ENCODE results near the gene ANK3. TPM values are rescaled to one million over a fixed set of nuclear protein-coding genes. Genes with fewer than 3 reads are reported as not detected.

Gene ANK3
- polyA plus RNA-seq, 1 donor from 2014 or later, result 114 TPM

- TF ChIP-seq EZH2 (IDR thresholded peaks at IDR 0.05; ENCODE audit: borderline replicate concordance, insufficient read depth, low read length, poor library complexity, severe bottlenecking), result no peak
Measured at GRCh38 chr10:60172363-60172990, 217.2 kb downstream of the ANK3 start (continued).

GRCh38 chr10:60171436-60172013 is 218.2 kb downstream of the ANK3 start:
- no peaks in the 10 kb centered on the region for H3K9me3 ChIP-seq (ENCODE audit: low read length)
- no peak overlapping the region for H3K4me2 ChIP-seq (ENCODE audit: low read length)

DNA sequence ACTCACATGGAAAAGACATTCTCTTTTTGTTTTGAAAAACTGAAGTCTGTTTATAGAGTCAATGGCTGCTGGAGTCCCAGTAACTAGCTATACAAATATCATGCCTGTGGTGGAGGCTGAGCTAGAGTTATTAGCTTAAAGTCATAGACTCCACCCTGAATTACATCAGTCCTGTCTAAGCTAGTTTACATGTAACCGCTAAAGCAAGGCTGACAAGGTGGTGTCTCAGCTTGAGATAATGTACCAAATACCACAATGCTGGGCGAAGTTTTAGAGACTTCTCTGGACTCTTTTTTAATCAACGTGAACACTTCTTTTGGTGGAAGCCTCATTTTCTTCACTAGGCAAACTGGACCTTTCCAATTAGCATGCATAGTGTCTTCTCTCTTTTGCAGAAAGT is 219.4 kb downstream of the ANK3 start:
- H3K27me3 ChIP-seq (ENCODE audit: insufficient read depth, low read depth, low read length), result no peaks in the 10 kb centered on the region
- no peak overlapping the region for H3K27ac ChIP-seq (ENCODE audit: low read length)
- no peaks in the 10 kb centered on the region for H3K9me2 ChIP-seq (ENCODE audit: insufficient read depth, low read length)
- no peak overlapping the region for H3K9ac ChIP-seq (ENCODE audit: low read length)
- H3K36me3 ChIP-seq (ENCODE audit: insufficient read depth, low read length), result peaks cover 21% of the 10 kb centered on the region
- no peak overlapping the region for H3K4me2 ChIP-seq (ENCODE audit: low read length)
- no peak overlapping the region for H3K4me3 ChIP-seq (ENCODE audit: low read length)
- H3K79me2 ChIP-seq (replicated peaks; ENCODE audit: insufficient read depth, low read length), result no peaks in the 10 kb centered on the region
- no peak overlapping the region for H2AFZ ChIP-seq (ENCODE audit: low read depth, low read length)
- H4K20me1 ChIP-seq (ENCODE audit: insufficient read depth), result no peaks in the 10 kb centered on the region
- no peaks in the 10 kb centered on the region for H3F3A ChIP-seq (ENCODE audit: insufficient read depth, low read length, poor library complexity, severe bottlenecking)
- no peaks in the 10 kb centered on the region for H3K9me3 ChIP-seq (ENCODE audit: low read length)
- TF ChIP-seq POLR2AphosphoS5 (IDR thresholded peaks at IDR 0.05) (no peak), EZH2 (IDR thresholded peaks at IDR 0.05; ENCODE audit: borderline replicate concordance, insufficient read depth, low read length, poor library complexity, severe bottlenecking) (no peak), TAF1 (IDR thresholded peaks at IDR 0.05; ENCODE audit: low read depth) (no peak), RAD21 (conservative IDR thresholded peaks at IDR 0.05) (no peak), MXI1 (conservative IDR thresholded peaks at IDR 0.05; ENCODE audit: poor library complexity, severe bottlenecking) (no peak)
- TF ChIP-seq, protein P1, sequence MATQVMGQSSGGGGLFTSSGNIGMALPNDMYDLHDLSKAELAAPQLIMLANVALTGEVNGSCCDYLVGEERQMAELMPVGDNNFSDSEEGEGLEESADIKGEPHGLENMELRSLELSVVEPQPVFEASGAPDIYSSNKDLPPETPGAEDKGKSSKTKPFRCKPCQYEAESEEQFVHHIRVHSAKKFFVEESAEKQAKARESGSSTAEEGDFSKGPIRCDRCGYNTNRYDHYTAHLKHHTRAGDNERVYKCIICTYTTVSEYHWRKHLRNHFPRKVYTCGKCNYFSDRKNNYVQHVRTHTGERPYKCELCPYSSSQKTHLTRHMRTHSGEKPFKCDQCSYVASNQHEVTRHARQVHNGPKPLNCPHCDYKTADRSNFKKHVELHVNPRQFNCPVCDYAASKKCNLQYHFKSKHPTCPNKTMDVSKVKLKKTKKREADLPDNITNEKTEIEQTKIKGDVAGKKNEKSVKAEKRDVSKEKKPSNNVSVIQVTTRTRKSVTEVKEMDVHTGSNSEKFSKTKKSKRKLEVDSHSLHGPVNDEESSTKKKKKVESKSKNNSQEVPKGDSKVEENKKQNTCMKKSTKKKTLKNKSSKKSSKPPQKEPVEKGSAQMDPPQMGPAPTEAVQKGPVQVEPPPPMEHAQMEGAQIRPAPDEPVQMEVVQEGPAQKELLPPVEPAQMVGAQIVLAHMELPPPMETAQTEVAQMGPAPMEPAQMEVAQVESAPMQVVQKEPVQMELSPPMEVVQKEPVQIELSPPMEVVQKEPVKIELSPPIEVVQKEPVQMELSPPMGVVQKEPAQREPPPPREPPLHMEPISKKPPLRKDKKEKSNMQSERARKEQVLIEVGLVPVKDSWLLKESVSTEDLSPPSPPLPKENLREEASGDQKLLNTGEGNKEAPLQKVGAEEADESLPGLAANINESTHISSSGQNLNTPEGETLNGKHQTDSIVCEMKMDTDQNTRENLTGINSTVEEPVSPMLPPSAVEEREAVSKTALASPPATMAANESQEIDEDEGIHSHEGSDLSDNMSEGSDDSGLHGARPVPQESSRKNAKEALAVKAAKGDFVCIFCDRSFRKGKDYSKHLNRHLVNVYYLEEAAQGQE (IDR thresholded peaks at IDR 0.05; ENCODE audit: borderline replicate concordance), result no peak
- TF ChIP-seq, protein P2, sequence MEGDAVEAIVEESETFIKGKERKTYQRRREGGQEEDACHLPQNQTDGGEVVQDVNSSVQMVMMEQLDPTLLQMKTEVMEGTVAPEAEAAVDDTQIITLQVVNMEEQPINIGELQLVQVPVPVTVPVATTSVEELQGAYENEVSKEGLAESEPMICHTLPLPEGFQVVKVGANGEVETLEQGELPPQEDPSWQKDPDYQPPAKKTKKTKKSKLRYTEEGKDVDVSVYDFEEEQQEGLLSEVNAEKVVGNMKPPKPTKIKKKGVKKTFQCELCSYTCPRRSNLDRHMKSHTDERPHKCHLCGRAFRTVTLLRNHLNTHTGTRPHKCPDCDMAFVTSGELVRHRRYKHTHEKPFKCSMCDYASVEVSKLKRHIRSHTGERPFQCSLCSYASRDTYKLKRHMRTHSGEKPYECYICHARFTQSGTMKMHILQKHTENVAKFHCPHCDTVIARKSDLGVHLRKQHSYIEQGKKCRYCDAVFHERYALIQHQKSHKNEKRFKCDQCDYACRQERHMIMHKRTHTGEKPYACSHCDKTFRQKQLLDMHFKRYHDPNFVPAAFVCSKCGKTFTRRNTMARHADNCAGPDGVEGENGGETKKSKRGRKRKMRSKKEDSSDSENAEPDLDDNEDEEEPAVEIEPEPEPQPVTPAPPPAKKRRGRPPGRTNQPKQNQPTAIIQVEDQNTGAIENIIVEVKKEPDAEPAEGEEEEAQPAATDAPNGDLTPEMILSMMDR (IDR thresholded peaks at IDR 0.05; ENCODE audit: poor library complexity, severe bottlenecking), result no peak

More at GRCh38 chr10:60171436-60172013, 218.2 kb downstream of the ANK3 start:
- Histone ChIP-seq H3K4me3 (ENCODE audit: low read length) (no peak overlapping the region), H2AFZ (ENCODE audit: low read depth, low read length) (no peak overlapping the region), H3K36me3 (ENCODE audit: insufficient read depth, low read length) (peaks cover 13% of the 10 kb centered on the region), H3K79me2 (replicated peaks; ENCODE audit: insufficient read depth, low read length) (no peaks in the 10 kb centered on the region), H3K27ac (ENCODE audit: low read length) (no peak overlapping the region), H4K20me1 (ENCODE audit: insufficient read depth) (no peaks in the 10 kb centered on the region), H3K9ac (ENCODE audit: low read length) (no peak overlapping the region), H3K27me3 (ENCODE audit: insufficient read depth, low read depth, low read length) (no peaks in the 10 kb centered on the region), H3K9me2 (ENCODE audit: insufficient read depth, low read length) (no peaks in the 10 kb centered on the region), H3F3A (ENCODE audit: insufficient read depth, low read length, poor library complexity, severe bottlenecking) (no peaks in the 10 kb centered on the region)
- TF ChIP-seq POLR2AphosphoS5 (IDR thresholded peaks at IDR 0.05) (no peak), TAF1 (IDR thresholded peaks at IDR 0.05; ENCODE audit: low read depth) (no peak), MXI1 (conservative IDR thresholded peaks at IDR 0.05; ENCODE audit: poor library complexity, severe bottlenecking) (no peak), EP300 (conservative IDR thresholded peaks at IDR 0.05; ENCODE audit: poor library complexity, severe bottlenecking) (no peak), SMC3 (conservative IDR thresholded peaks at IDR 0.05; ENCODE audit: poor library complexity) (no peak), RAD21 (conservative IDR thresholded peaks at IDR 0.05) (no peak), EZH2 (IDR thresholded peaks at IDR 0.05; ENCODE audit: borderline replicate concordance, insufficient read depth, low read length, poor library complexity, severe bottlenecking) (no peak)
- TF ChIP-seq, protein P1 (IDR thresholded peaks at IDR 0.05; ENCODE audit: borderline replicate concordance), result no peak
- TF ChIP-seq, protein P2 (IDR thresholded peaks at IDR 0.05; ENCODE audit: poor library complexity, severe bottlenecking), result no peak
